ENCODE measurements around the gene HEPACAM. TPM values are rescaled to one million over a fixed set of nuclear protein-coding genes. Genes with fewer than 3 reads are reported as not detected.
"Not testable (repeated sequence)": the region's sequence is repeated elsewhere in the genome, so short reads cannot be mapped to it uniquely, and the experiment has no call there.

The HEPACAM gene
- total RNA-seq, 2 donors from 2014 or later: not detected

DNA sequence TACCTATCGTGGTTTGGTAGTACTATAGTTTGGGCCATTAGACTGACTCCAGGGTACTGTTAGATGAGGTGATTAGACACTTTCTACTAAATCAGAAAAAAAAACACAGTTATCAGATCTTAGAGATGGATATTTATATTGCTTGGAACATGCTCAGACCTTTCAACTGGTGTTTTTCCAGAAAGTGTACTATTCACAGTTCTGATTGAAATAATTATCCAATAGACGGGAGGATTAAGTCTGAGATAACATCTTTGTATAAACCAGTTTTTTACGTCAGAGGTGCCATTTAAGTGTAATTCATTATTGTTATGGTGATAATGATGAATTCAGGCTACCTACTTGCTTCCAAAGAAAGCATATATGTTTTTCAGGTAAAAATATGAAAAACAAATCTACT is 40.7 kb upstream of the HEPACAM start:
- H3K27me3 Mint-ChIP-seq (ENCODE audit: insufficient read depth): peaks cover 11% of the 10 kb centered on the region
- Histone ChIP-seq H3K27me3 (ENCODE audit: control insufficient read depth, insufficient read depth, low read length, poor library complexity, severe bottlenecking) (peaks cover 23% of the 10 kb centered on the region), H3K4me3 (ENCODE audit: low read length) (no peak overlapping the region), H3K27ac (ENCODE audit: low read depth, low read length) (no peak overlapping the region), H3K9ac (ENCODE audit: extremely low read depth, low read length, poor library complexity, severe bottlenecking) (no peak overlapping the region), H3K4me1 (ENCODE audit: control insufficient read depth, insufficient read depth, low read length) (no peaks in the 10 kb centered on the region), H3K36me3 (ENCODE audit: control insufficient read depth, insufficient read depth, low read length) (no peaks in the 10 kb centered on the region), H3K9me3 (ENCODE audit: control insufficient read depth, low read length) (no peaks in the 10 kb centered on the region)
- 88% methylated on average over 3 of the region's 3 CpGs; no CpG with 5 or more reads in 1 of the 2 experiments for WGBS, 2 experiments (ENCODE audit: insufficient coverage in 1 of 2, insufficient read length in 1 of 2)
- no peak for DNase-seq
- no peak overlapping the region for H3K27ac Mint-ChIP-seq
- no peaks in the 10 kb centered on the region for H3K4me1 Mint-ChIP-seq
- no peak for TF ChIP-seq CTCF (conservative IDR thresholded peaks at IDR 0.05)
- peaks cover 7% of the 10 kb centered on the region for H3K36me3 Mint-ChIP-seq (ENCODE audit: low read depth)
- peaks cover 8% of the 10 kb centered on the region for H3K9me3 Mint-ChIP-seq
- H3K4me3 Mint-ChIP-seq: no peak overlapping the region

DNA sequence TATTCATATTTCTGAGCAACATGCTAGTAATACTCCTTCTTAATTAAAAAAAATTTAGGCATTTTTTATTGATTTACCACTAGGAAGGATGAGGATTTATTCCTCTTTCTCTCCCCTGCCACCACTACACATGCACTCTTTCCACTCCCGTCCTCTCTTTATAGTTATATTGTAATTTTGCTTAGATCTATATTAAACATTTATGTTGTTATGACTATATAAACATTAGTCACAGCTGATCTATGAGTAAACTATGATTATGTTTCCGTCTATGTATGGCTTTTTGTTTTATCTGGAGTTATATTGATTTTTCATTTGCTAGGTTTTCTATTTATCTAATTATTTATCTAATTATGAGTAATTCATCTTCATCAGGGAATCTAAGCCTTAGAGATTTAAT is 36.0 kb upstream of the HEPACAM start:
- Histone ChIP-seq H3K36me3 (ENCODE audit: control insufficient read depth, insufficient read depth, low read length) (no peaks in the 10 kb centered on the region), H3K27ac (ENCODE audit: low read depth, low read length) (no peak overlapping the region), H3K4me1 (ENCODE audit: control insufficient read depth, insufficient read depth, low read length) (no peaks in the 10 kb centered on the region), H3K9me3 (ENCODE audit: control insufficient read depth, low read length) (no peaks in the 10 kb centered on the region), H3K9ac (ENCODE audit: extremely low read depth, low read length, poor library complexity, severe bottlenecking) (no peak overlapping the region), H3K27me3 (ENCODE audit: control insufficient read depth, insufficient read depth, low read length, poor library complexity, severe bottlenecking) (peaks cover 29% of the 10 kb centered on the region), H3K4me3 (ENCODE audit: low read length) (no peak overlapping the region)
- DNase-seq: no peak
- TF ChIP-seq CTCF (conservative IDR thresholded peaks at IDR 0.05): no peak
- no peak overlapping the region for H3K4me3 Mint-ChIP-seq
- H3K27me3 Mint-ChIP-seq (ENCODE audit: insufficient read depth): peaks cover 11% of the 10 kb centered on the region
- no peaks in the 10 kb centered on the region for H3K36me3 Mint-ChIP-seq (ENCODE audit: low read depth)
- no CpG with 5 or more reads among the region's 2 CpGs for WGBS, 2 experiments (ENCODE audit: insufficient coverage in 1 of 2, insufficient read length in 1 of 2)
- no peaks in the 10 kb centered on the region for H3K4me1 Mint-ChIP-seq
- no peaks in the 10 kb centered on the region for H3K9me3 Mint-ChIP-seq
- H3K27ac Mint-ChIP-seq: no peak overlapping the region

DNA sequence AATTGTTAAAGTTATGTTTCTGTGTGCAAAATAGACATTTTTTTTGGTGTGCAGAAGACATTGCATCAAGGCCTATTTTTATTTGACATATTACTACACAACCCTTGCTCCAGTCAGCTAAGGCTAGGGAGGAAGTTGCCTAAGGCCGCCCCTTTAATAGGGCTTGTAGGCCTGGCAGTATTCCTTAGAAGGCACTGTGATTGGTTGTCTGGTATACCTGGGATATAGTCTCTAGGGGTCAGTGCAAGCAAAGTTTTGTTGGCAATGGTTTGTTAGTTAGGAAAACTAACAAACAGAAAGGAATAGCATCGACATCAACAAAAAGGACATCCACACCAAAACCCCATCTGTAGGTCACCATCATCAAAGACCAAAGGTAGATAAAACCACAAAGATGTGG is 35.1 kb upstream of the HEPACAM start:
- no peaks in the 10 kb centered on the region for H3K36me3 ChIP-seq (ENCODE audit: control insufficient read depth, insufficient read depth, low read length)
- no peaks in the 10 kb centered on the region for H3K4me1 ChIP-seq (ENCODE audit: control insufficient read depth, insufficient read depth, low read length)
- Mint-ChIP-seq H3K27ac (no peak overlapping the region), H3K4me3 (no peak overlapping the region), H3K4me1 (no peaks in the 10 kb centered on the region), H3K27me3 (ENCODE audit: insufficient read depth) (peaks cover 19% of the 10 kb centered on the region), H3K36me3 (ENCODE audit: low read depth) (no peaks in the 10 kb centered on the region), H3K9me3 (no peaks in the 10 kb centered on the region)
- peaks cover 29% of the 10 kb centered on the region for H3K27me3 ChIP-seq (ENCODE audit: control insufficient read depth, insufficient read depth, low read length, poor library complexity, severe bottlenecking)
- no peak overlapping the region for H3K27ac ChIP-seq (ENCODE audit: low read depth, low read length)
- 30% methylated on average over 1 of the region's 2 CpGs; no CpG with 5 or more reads in 1 of the 2 experiments for WGBS, 2 experiments (ENCODE audit: insufficient coverage in 1 of 2, insufficient read length in 1 of 2)
- no peak overlapping the region for H3K4me3 ChIP-seq (ENCODE audit: low read length)
- no peak overlapping the region for H3K9ac ChIP-seq (ENCODE audit: extremely low read depth, low read length, poor library complexity, severe bottlenecking)
- no peaks in the 10 kb centered on the region for H3K9me3 ChIP-seq (ENCODE audit: control insufficient read depth, low read length)
- DNase-seq: peak; percentile 58
- peak; percentile 62 for TF ChIP-seq CTCF (conservative IDR thresholded peaks at IDR 0.05)

GRCh38 chr11:124968197-124968596 is 32.4 kb upstream of the HEPACAM start:
- not testable (repeated sequence) for H3K36me3 ChIP-seq (ENCODE audit: control insufficient read depth, insufficient read depth, low read length); DNase-seq; H3K9me3 Mint-ChIP-seq; H3K27ac Mint-ChIP-seq; H3K4me3 ChIP-seq (ENCODE audit: low read length); H3K4me3 Mint-ChIP-seq; H3K4me1 ChIP-seq (ENCODE audit: control insufficient read depth, insufficient read depth, low read length); H3K36me3 Mint-ChIP-seq (ENCODE audit: low read depth); H3K9me3 ChIP-seq (ENCODE audit: control insufficient read depth, low read length); H3K27ac ChIP-seq (ENCODE audit: low read depth, low read length); H3K9ac ChIP-seq (ENCODE audit: extremely low read depth, low read length, poor library complexity, severe bottlenecking); H3K4me1 Mint-ChIP-seq
- H3K27me3 Mint-ChIP-seq (ENCODE audit: insufficient read depth): peaks cover 29% of the 10 kb centered on the region
- peaks cover 13% of the 10 kb centered on the region for H3K27me3 ChIP-seq (ENCODE audit: control insufficient read depth, insufficient read depth, low read length, poor library complexity, severe bottlenecking)
- WGBS, 2 experiments (ENCODE audit: insufficient coverage in 1 of 2, insufficient read length in 1 of 2): 92 to 98% methylated on average over 8 to 13 of the region's 13 CpGs
